GM19035 (cell line): ENCODE results near the gene ZNF287.
"Not testable (repeated sequence)": the region's sequence is repeated elsewhere in the genome, so short reads cannot be mapped to it uniquely, and the experiment has no call there.

Source experiments
- ATAC-seq: cut with Tn5 transposase; IDR thresholded peaks from one replicate; pipeline ENCODE4 v1.9.1; 2021; ENCODE audit not compliant: unreplicated experiment

ZNF287 gene

DNA sequence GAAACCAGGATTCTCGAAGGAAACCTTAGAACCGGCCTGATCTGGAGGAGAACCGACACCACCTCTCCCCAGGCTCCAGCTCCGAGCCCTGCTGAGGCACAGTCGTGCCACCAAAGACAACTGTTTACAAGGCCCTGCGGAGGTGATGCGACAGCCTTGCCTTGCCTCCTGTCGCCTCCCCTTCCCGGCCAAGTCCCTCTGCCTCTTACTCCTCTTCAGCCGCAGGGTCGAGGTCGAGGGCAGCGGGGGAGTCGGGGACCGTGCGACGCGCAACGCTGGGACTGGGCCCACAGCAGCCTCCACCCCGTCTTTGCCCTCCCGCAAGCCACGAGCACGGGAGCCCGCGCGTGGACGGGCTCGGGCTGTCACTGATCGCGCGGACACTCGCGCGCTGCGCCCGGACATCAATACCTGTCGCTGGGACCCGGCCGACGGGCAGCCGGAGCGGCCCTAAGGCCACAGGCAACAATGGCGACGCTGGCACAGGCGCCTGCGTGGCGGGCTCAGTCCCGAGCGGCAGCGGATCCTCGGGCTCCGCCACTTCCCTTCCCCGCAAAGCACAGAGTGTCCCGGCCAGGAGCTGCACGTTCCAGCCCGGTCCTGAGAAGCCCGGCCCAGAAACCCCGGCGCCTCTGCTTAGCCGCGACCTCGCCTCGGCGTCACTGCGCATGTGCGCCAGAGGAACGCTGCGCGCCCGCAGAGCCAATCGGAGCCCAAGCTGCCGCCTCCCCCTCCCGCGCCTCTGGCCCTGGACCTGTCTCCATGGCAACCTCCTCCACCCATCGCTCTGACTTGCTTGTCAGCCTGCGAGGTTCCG lies at the start of gene ZNF287:
Gene ZNF287 (minus strand): TSS at position 664 of the 817 bp plus-strand sequence. CDS start 1,473 bp downstream, outside the sequence.
- ATAC-seq, result peak; percentile 96

GRCh38 chr17:16617481-16618060 lies 48.6 kb upstream of the ZNF287 start:
- no peak for ATAC-seq

DNA sequence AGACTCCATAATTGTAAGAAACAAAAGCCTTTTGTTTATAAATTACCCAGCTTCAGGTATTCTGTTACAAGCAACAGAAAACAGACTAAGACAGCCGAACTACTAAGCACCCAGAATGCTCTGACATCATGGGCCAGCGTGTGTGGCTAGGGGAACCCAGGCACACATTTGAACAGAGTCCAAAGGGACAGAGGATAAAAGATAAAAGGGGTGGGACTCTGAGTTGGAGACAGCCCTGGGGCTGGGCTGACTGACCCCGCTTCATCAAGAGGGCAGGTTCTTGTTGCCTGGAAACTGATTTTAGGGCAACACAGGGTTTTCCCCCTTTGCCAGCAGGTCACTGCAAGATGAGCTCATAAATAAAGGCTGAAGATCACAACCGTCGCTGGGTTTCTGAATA lies 30.5 kb upstream of the ZNF287 start:
- no peak for ATAC-seq

DNA sequence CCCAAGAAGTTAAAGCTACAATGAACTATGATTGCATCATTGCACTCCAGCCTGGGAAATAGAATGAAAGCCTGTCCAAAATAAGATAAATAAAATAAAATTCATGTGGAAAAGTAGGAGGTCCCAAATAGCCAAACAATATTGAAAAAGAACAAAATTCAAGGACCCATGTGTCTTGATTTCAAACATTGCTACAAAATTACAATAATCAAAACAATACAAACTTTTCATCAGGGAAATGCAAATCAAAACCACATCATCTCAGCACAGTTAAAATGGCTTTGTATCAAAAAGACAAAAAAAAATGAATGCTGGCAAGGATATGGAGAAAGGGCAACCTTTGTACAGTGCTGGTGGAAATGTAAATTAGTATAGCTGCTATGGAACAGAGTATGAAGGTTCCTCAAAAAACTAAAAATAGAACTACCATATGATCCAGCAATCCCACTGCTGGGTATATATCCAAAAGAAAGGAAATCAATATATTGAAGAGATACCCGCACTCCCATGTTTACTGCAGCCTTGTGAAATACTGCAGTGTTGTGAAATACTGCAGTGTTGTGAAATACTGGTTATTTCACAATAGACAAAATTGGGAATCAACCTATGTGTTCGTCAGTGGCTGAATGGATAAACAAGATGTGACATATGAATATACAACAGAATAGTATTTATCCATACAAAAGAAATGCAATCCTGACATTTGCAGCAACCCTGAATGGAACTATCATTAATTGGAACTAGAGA lies 24.5 kb upstream of the ZNF287 start:
- ATAC-seq, result no peak

DNA sequence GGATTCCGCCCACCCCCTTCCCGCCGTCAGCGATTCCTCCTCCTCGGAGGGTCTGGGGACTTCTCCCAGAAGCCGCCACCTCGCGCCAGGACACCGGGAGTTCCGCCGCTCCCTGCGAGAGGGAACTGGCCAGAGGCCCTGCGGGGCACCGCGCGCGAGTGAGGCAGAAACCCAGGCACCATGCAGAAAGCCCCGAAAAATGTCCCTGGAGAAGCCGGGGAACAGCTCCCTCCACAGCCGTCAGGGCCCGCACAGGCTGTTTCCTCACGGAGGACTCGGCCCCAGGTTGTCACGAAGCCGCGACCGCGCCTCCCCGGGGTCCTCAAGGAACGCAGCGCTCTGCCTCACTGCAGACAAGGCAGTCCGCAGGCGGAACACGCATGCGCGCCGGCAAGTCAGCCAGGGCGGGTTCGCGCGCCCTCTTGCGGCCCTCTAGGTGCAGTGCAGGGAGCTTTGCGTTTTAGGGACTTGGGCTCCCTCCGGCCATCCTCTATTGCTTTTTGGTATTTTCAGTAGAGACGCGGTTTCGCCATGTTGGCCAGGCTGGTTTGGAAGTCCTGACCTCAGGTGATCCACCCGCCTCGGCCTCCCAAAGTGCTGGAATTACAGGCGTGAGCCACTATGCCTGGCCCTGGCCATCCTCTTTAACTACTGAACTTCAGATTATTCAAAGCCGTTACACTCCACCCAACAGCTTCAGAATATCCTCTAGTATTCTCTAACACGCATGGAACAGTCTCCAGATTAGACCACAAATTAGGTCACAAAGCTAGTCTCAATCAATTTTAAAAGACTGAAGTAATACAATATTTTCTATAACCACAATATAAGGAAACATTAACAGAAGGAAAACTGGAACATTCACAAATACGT lies 20.3 kb upstream of the ZNF287 start:
- ATAC-seq, result peak; percentile 87

DNA sequence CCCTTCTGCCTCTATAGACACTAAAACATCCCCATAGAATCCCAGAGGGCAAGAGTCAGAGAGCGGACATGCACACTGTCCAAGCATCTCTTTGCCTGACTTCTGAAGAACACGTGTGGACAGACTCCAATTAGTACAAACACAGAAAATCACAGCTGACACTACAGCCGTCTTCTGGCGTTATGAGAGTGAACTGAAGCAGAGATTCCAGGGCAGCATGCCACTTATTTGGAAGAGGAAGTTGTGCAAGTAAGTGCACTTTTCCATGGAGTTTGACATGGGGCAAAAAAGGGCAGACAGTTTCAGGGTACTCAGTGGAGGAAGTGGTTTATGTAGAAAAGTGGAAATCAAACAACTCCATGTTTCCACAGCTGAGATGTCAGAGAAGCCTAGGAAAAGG lies 16.8 kb upstream of the ZNF287 start:
- no peak for ATAC-seq

DNA sequence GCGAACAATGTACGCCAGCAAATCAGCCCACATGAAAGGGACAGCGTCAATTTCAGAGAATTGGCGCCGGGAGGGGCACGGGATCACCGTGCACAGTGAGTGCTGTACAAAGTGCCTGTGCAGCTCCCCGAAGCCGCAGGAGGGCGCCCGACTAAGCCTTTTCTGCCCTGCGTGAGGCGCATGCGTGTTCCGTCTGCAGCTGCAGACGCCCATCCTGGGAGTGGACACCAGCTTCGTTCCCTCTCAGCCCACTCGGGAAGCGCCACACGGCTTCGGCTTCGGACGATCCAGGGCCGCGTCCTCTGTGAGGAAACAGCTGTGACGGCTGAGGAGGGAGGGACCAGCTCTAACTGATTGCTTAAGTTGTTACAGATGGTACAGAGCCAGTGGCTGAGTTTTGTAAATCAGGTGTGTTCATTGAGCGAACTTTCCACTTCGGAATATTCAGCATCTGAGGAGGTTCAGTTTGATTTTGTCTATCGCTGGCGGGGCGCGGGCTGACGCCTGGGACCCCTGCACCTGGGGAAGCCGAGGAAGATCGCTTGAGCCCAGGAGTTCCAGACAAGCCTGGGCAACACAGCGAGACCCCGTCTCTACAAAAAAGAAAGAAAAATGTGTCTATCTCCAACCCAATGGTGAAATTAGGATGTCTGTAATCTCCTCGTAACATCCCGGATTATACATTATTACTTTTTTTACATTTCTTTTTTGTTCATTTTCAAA lies 15.4 kb upstream of the ZNF287 start:
- no peak for ATAC-seq

DNA sequence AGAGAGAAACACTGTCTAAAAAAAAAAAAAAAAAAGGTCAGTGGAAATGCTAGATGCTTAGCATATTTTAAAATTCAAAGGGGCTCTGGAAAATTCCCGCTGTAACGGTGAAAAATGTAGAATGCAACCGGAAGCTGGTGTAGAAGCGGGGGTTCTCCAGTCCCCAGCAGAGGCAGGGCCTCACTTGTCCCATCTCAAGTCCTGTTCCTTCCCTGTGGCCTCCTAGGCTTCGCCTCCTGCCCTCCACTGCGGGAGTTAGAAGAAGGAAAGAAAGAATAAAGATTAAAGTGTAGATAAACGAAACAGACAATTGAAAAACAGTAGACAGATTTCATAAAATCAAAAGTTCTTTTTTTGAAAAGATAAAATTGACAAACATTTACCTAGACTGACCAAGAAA lies 14.8 kb upstream of the ZNF287 start:
- ATAC-seq, result no peak

DNA sequence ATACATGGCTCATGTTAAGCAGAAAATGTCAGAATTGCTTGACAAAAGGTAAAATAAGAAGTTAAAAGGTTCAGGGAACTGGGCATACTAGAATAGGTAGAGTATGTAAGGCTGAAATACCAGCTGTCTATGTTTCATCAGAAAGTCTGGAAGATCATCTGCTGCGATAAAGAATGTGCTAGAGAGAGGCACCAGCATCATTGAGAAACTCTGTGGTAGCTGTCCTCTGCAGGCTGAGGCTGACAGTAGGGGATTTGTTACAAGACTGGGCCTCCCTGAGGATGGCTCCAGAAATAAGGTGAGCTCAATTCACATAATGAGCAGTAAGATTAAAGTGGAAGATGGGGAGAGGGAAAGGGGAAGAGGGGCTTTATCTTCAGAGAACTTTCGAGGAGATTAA lies 4.5 kb upstream of the ZNF287 start:
- no peak for ATAC-seq

DNA sequence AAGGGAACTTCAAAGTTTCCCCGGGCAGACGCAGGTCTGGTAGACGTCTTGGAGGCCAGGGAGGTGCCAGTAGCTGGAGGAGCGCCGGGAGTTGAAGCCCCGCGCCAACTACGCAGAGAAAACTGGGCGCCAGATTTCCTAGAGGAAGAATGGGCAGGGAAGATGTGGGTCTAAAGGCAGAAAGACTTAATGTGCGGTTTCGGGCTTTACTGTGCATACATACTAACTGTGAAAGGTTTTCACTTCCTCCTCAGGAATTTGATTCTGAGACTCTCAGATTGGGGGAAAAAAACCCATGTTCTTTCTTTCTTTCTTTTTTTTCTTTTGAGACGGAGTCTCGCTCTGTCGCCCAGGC lies 331 bp upstream of the ZNF287 start:
- ATAC-seq, result peak; percentile 20

- no peak for ATAC-seq
Observed at GRCh38 chr17:16552637-16553045, 16.4 kb downstream of the ZNF287 start.

GRCh38 chr17:16551878-16552636 lies 16.9 kb downstream of the ZNF287 start:
- ATAC-seq, result no peak

DNA sequence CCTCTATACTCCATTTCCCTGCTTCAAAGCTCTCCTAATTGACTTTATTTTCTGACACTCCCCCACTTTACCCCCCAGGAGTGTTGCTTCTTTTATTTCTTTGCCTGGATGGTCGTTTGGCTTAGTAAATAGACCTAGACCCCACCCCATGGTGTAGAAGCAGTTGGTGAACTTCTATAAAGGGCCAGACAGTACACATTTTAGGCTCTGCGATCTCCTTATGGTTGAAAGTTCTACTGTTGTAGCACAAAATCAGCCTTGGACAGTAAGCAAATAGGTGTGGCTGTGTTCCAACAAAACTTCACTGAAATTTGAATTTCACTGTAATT lies 31.9 kb downstream of the ZNF287 start:
- ATAC-seq, result no peak

GRCh38 chr17:16534236-16534635 lies 34.8 kb downstream of the ZNF287 start:
- ATAC-seq, result no peak

DNA sequence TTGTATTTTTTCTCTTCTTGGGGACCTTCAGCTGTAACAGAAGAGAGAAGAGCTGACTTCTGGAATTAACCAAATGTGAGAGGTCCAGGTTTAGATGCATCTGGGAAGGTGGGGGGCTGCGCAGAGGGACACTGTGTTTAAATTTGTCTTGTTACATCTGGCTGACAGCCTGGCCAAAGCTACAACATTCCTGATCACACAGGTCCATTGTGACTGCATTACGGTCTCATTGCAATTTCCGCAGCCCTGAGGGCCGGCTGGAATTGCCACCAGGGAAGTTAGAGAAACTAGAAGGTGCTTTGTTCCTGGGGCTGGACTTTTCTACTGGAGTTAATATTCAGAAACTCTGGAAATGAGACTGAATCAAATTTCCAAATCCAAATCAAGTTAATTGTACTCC lies 39.1 kb downstream of the ZNF287 start:
- no peak for ATAC-seq

DNA sequence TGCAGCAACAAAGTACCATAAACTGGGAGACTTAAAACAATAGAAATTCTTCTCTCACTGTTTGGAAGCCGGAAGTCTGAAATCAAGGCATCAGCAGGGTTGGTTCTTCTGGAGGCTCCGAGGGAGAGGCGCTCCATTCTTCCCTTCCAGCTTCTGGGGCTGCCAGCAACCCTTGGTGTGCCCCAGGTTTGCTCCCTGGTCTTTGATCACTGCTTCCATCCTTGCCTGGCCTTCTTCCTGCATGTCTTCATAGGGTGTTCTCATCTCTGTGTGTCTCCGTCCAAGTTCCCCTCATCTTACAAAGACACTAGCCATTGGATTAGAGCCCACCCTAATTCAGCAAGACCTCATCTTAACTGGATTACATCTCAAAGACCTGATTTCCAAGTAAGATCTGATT lies 41.7 kb downstream of the ZNF287 start:
- ATAC-seq, result no peak

DNA sequence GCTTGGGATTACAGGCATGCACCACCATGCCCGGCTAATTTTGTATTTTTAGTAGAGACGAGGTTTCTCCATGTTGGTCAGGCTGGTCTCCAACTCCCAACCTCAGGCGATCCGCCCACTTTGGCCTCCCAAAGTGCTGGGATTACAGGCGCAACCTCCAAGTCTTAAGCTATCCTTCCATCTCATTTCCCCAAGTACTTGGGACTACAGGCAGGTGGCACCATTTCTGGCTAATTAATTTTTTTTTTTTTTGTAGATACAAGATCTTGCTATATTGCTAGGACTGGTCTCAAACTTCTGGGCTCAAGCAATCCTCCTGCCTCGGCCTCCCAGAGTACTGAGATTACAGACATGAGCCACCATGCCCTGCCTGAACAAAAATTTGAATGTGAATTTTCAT lies 43.4 kb downstream of the ZNF287 start:
- not testable (repeated sequence) for ATAC-seq

GRCh38 chr17:16521070-16521727 lies 47.8 kb downstream of the ZNF287 start:
- ATAC-seq, result no peak

GRCh38 chr17:16519021-16519420 lies 50.0 kb downstream of the ZNF287 start:
- ATAC-seq, result no peak
